H9 (cell line): ENCODE results near the gene PSMD10. TPM values are rescaled to one million over a fixed set of nuclear protein-coding genes. Genes with fewer than 3 reads are reported as not detected.

Source experiments
- DNase-seq: peaks from one replicate; pipeline ENCODE4 v3.0.0-alpha.2; 2017
- H2AFZ ChIP-seq: one replicate; pipeline ENCODE4 v1.6.1; 2013; ENCODE audit warnings: mild to moderate bottlenecking, low read length, control low read depth, moderate library complexity
- H2AK5ac ChIP-seq: 2 replicates; pipeline ENCODE4 v1.6.1; 2013; ENCODE audit warnings: low read length, control low read depth, mixed read lengths; ENCODE audit not compliant: insufficient read length
- H2BK120ac ChIP-seq: one replicate; pipeline ENCODE4 v1.6.1; 2013; ENCODE audit warnings: low read depth, mild to moderate bottlenecking, low read length, control low read depth, inconsistent platforms; ENCODE audit not compliant: poor library complexity, severe bottlenecking
- H2BK12ac ChIP-seq: 2 replicates; pipeline ENCODE4 v1.6.1; 2013; ENCODE audit warnings: low read length, control low read depth, mixed read lengths, low read depth; ENCODE audit not compliant: insufficient read length
- H2BK15ac ChIP-seq: 2 replicates; pipeline ENCODE4 v1.6.1; 2013; ENCODE audit warnings: low read depth, low read length, control low read depth
- H2BK20ac ChIP-seq: one replicate; pipeline ENCODE4 v1.6.1; 2013; ENCODE audit warnings: low read depth, mild to moderate bottlenecking, low read length, control low read depth, inconsistent platforms; ENCODE audit not compliant: poor library complexity, severe bottlenecking
- H2BK5ac ChIP-seq: 2 replicates; pipeline ENCODE4 v1.6.1; 2013; ENCODE audit warnings: low read length, control low read depth, mixed read lengths; ENCODE audit not compliant: insufficient read length
- H3K14ac ChIP-seq: 2 replicates; pipeline ENCODE4 v1.6.1; 2013; ENCODE audit warnings: low read length, control low read depth; ENCODE audit not compliant: insufficient read depth
- H3K18ac ChIP-seq: 2 replicates; pipeline ENCODE4 v1.6.1; 2013; ENCODE audit warnings: low read depth, mild to moderate bottlenecking, mixed read lengths, low read length, control low read depth; ENCODE audit not compliant: insufficient read length
- H3K23ac ChIP-seq: 2 replicates; pipeline ENCODE4 v1.6.1; 2013; ENCODE audit warnings: low read length, control low read depth, mixed read lengths, low read depth; ENCODE audit not compliant: insufficient read length
- H3K23me2 ChIP-seq: 2 replicates; pipeline ENCODE4 v1.6.1; 2013; ENCODE audit warnings: low read depth, mild to moderate bottlenecking, mixed read lengths, low read length, control low read depth; ENCODE audit not compliant: insufficient read length, poor library complexity, severe bottlenecking
- H3K27ac ChIP-seq: 2 replicates; pipeline ENCODE4 v1.5.1; 2013; ENCODE audit warnings: low read length, control low read depth, mixed read lengths, low read depth; ENCODE audit not compliant: insufficient read length
- H3K27me3 ChIP-seq: 2 replicates; pipeline ENCODE4 v1.6.1; 2013; ENCODE audit warnings: low read length, control low read depth, inconsistent platforms; ENCODE audit not compliant: insufficient read depth
- H3K4ac ChIP-seq: 2 replicates; pipeline ENCODE4 v1.6.1; 2013; ENCODE audit warnings: low read depth, mild to moderate bottlenecking, control low read depth, inconsistent platforms, low read length, moderate library complexity
- H3K4me1 ChIP-seq: 2 replicates; pipeline ENCODE4 v1.6.1; 2013; ENCODE audit warnings: low read length, control low read depth, inconsistent platforms; ENCODE audit not compliant: insufficient read depth
- H3K4me2 ChIP-seq: 2 replicates; pipeline ENCODE4 v1.6.1; 2013; ENCODE audit warnings: low read length, control low read depth, mixed read lengths; ENCODE audit not compliant: insufficient read length, insufficient read depth
- H3K56ac ChIP-seq: 2 replicates; pipeline ENCODE4 v1.6.1; 2013; ENCODE audit warnings: low read depth, mild to moderate bottlenecking, mixed read lengths, low read length, control low read depth; ENCODE audit not compliant: insufficient read length
- H3K79me1 ChIP-seq: 2 replicates; pipeline ENCODE4 v1.6.1; 2013; ENCODE audit warnings: low read depth, mild to moderate bottlenecking, moderate library complexity, low read length, control low read depth, inconsistent platforms; ENCODE audit not compliant: insufficient read depth, poor library complexity, severe bottlenecking
- H3K79me2 ChIP-seq: 2 replicates; pipeline ENCODE4 v1.6.1; 2013; ENCODE audit warnings: low read length, control low read depth, inconsistent platforms; ENCODE audit not compliant: insufficient read depth
- H3K9ac ChIP-seq: 2 replicates; pipeline ENCODE4 v1.6.1; 2013; ENCODE audit warnings: low read length, control low read depth, mixed read lengths; ENCODE audit not compliant: insufficient read length; ENCODE audit errors: extremely low read depth
- H3K9me3 ChIP-seq: one replicate; pipeline ENCODE4 v1.6.1; 2013; ENCODE audit warnings: low read depth, low read length, inconsistent platforms; ENCODE audit not compliant: control insufficient read depth
- H3T11ph ChIP-seq: one replicate; pipeline ENCODE4 v1.6.1; 2013; ENCODE audit warnings: mild to moderate bottlenecking, low read length, control low read depth, inconsistent platforms
- H4K20me1 ChIP-seq: one replicate; pipeline ENCODE4 v1.6.1; 2013; ENCODE audit not compliant: control insufficient read depth, insufficient read length, insufficient read depth
- H4K5ac ChIP-seq: 2 replicates; pipeline ENCODE4 v1.6.1; 2013; ENCODE audit warnings: low read depth, mild to moderate bottlenecking, mixed read lengths, low read length, control low read depth; ENCODE audit not compliant: insufficient read length
- H4K8ac ChIP-seq: replicated peaks from 2 replicates; pipeline ENCODE4 v1.6.1; 2013; ENCODE audit warnings: low read length, control low read depth, mixed read lengths, low read depth; ENCODE audit not compliant: insufficient read length
- H4K91ac ChIP-seq: 2 replicates; pipeline ENCODE4 v1.6.1; 2013; ENCODE audit warnings: low read depth, mild to moderate bottlenecking, moderate library complexity, mixed read lengths, low read length, control low read depth; ENCODE audit not compliant: insufficient read length
- H3K27ac Mint-ChIP-seq, 3 experiments: 2 replicates in 2 of 3; 3 replicates in 1 of 3; pipeline ENCODE4 v1.8.0; 2020 to 2021; ENCODE audit warnings: mixed read lengths in 3 of 3, mild to moderate bottlenecking in 1 of 3, moderate library complexity in 1 of 3
- H3K27me3 Mint-ChIP-seq: 2 replicates; pipeline ENCODE4 v1.8.0; 2021; ENCODE audit warnings: low read depth, mild to moderate bottlenecking, moderate library complexity, mixed read lengths
- H3K36me3 Mint-ChIP-seq, 3 experiments: 2 replicates in 2 of 3; 3 replicates in 1 of 3; pipeline ENCODE4 v1.8.0; 2020 to 2021; ENCODE audit warnings: low read depth in 3 of 3, mixed read lengths in 3 of 3; ENCODE audit not compliant: insufficient read depth in 1 of 3
- H3K4me1 Mint-ChIP-seq, 2 experiments: 2 replicates each; pipeline ENCODE4 v1.8.0; 2020; ENCODE audit warnings: mixed read lengths in 2 of 2
- H3K4me3 Mint-ChIP-seq, 2 experiments: 2 replicates in 1 of 2; 3 replicates in 1 of 2; pipeline ENCODE4 v1.8.0; 2020 to 2021; ENCODE audit warnings: mild to moderate bottlenecking in 2 of 2, mixed read lengths in 2 of 2, moderate library complexity in 1 of 2
- H3K9me3 Mint-ChIP-seq, 2 experiments: 2 replicates in 1 of 2; 3 replicates in 1 of 2; pipeline ENCODE4 v1.8.0; 2020; ENCODE audit warnings: mild to moderate bottlenecking in 2 of 2, mixed read lengths in 2 of 2, moderate library complexity in 1 of 2
- CTCF ChIP-seq: fragments of 200-600 bp; sonication (generic); conservative IDR thresholded peaks from 3 replicates; pipeline ENCODE4 v1.8.0; 2021; ENCODE audit warnings: antibody characterized with exemption, mild to moderate bottlenecking
- WGBS: extraction: QIAGEN DNeasy Blood & Tissue Kit; methylation state at CpG from one replicate; pipeline ENCODE4 v1.1.7; 2013; ENCODE audit warnings: missing lambda C conversion rate, low lambda C conversion rate, mixed read lengths; ENCODE audit not compliant: insufficient read length; ENCODE audit errors: extremely low coverage; 5-methylcytosine and 5-hydroxymethylcytosine counted together
- total RNA-seq: library from RNA; stranded (reverse); gene quantifications from 2 replicates; pipeline ENCODE4 v1.2.1, GENCODE V29; 2021

Gene PSMD10
- total RNA-seq, 1 experiment from 2014 or later: 93.9 TPM

DNA sequence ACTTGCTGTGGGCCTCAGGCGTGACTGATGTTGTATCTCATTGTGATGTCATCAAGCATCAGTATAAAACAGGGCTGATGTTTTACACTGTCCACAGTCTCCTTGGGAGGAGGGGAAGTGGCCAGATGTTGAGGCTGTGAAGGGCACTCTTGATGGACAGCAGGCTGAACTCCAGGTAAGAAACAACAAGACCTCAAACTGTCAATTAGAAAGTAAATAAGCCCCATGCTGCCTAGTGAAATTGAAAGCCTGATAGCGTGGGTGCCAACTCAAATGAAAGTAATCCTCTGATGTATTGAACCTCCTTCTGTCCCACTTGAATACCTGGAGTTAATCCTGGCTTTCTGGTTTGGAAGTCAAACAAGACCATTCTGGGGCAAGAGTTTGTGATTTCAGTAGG is 26.7 kb downstream of the PSMD10 start:
- H3K9me3 ChIP-seq: no peaks in the 10 kb centered on the region
- H3K23me2 ChIP-seq: no peaks in the 10 kb centered on the region
- no peak overlapping the region for H3K27ac Mint-ChIP-seq
- H3K27me3 ChIP-seq: no peaks in the 10 kb centered on the region
- H3K56ac ChIP-seq: no peak overlapping the region
- H2BK12ac ChIP-seq: no peak overlapping the region
- H3K23ac ChIP-seq: no peak overlapping the region
- no peak overlapping the region for H3K9ac ChIP-seq
- H4K91ac ChIP-seq: no peak overlapping the region
- no peak overlapping the region for H2BK20ac ChIP-seq
- no peak overlapping the region for H3T11ph ChIP-seq
- no peak overlapping the region for H2BK15ac ChIP-seq
- H3K4me1 Mint-ChIP-seq: peaks cover 13 to 37% of the 10 kb centered on the region in 2 experiments
- H4K5ac ChIP-seq: no peak overlapping the region
- TF ChIP-seq CTCF: no peak
- no peak for DNase-seq
- H3K18ac ChIP-seq: no peak overlapping the region
- no peak overlapping the region for H3K4me2 ChIP-seq
- no peak overlapping the region for H2BK120ac ChIP-seq
- no CpG with 5 or more reads among the region's 2 CpGs for WGBS
- H3K14ac ChIP-seq: no peak overlapping the region
- H3K4me1 ChIP-seq: no peaks in the 10 kb centered on the region
- no peak overlapping the region for H2AK5ac ChIP-seq
- H4K20me1 ChIP-seq: no peaks in the 10 kb centered on the region
- 0 out of 7 replicates have a peak, but pooled peaks cover 0 to 4% (median 0%) of the 10 kb centered on the region in 3 experiments for H3K36me3 Mint-ChIP-seq
- no peak overlapping the region for H4K8ac ChIP-seq
- H2AFZ ChIP-seq: no peak overlapping the region
- H3K27me3 Mint-ChIP-seq: peaks cover 2% of the 10 kb centered on the region
- no peak overlapping the region for H3K4ac ChIP-seq
- no peak overlapping the region for H2BK5ac ChIP-seq
- H3K4me3 Mint-ChIP-seq: no peak overlapping the region
- H3K27ac ChIP-seq: no peak overlapping the region
- H3K9me3 Mint-ChIP-seq: peaks cover 0 to 6% of the 10 kb centered on the region in 2 experiments; a peak in 2 of 5 replicates
- H3K79me1 ChIP-seq: no peaks in the 10 kb centered on the region
- no peaks in the 10 kb centered on the region for H3K79me2 ChIP-seq
